Measurements from ENCODE around the gene TSPAN3.

Gene TSPAN3

GRCh38 chr15:77048135-77048876, 22.6 kb downstream of the TSPAN3 start:
- Histone ChIP-seq H3K27me3 (ENCODE audit: control insufficient read depth, low read length) (no peaks in the 10 kb centered on the region), H3K4me1 (ENCODE audit: control insufficient read depth, low read length) (no peaks in the 10 kb centered on the region), H3K79me2 (ENCODE audit: control insufficient read depth, low read length) (no peaks in the 10 kb centered on the region), H3K4me3 (ENCODE audit: low read length) (no peak overlapping the region), H3K4me2 (ENCODE audit: low read length) (no peak overlapping the region), H3K36me3 (ENCODE audit: control insufficient read depth, low read length) (peaks cover 64% of the 10 kb centered on the region), H3K9me3 (ENCODE audit: control insufficient read depth, insufficient read depth, low read length) (no peaks in the 10 kb centered on the region), H3F3A (ENCODE audit: control insufficient read depth, insufficient read depth) (no peaks in the 10 kb centered on the region), H4K20me1 (ENCODE audit: control insufficient read depth, insufficient read depth, low read depth, low read length) (no peaks in the 10 kb centered on the region), H3K27ac (ENCODE audit: low read depth, low read length) (no peak overlapping the region), H3K9me2 (replicated peaks; ENCODE audit: control insufficient read depth, low read length) (no peaks in the 10 kb centered on the region)
- no peak for TF ChIP-seq CTCF (IDR thresholded peaks at IDR 0.05; ENCODE audit: low read depth, low read length, poor library complexity, severe bottlenecking)
- TF ChIP-seq EZH2phosphoT487 (IDR thresholded peaks at IDR 0.05; ENCODE audit: borderline replicate concordance, low read length): no peak

GRCh38 chr15:77046704-77047412, 24.1 kb downstream of the TSPAN3 start:
- TF ChIP-seq EZH2phosphoT487 (IDR thresholded peaks at IDR 0.05; ENCODE audit: borderline replicate concordance, low read length) (no peak), CTCF (IDR thresholded peaks at IDR 0.05; ENCODE audit: low read depth, low read length, poor library complexity, severe bottlenecking) (no peak)
- Histone ChIP-seq H3K27me3 (ENCODE audit: control insufficient read depth, low read length) (no peaks in the 10 kb centered on the region), H3K36me3 (ENCODE audit: control insufficient read depth, low read length) (peaks cover 58% of the 10 kb centered on the region), H3K9me3 (ENCODE audit: control insufficient read depth, insufficient read depth, low read length) (no peaks in the 10 kb centered on the region), H3K4me3 (ENCODE audit: low read length) (no peak overlapping the region), H3K27ac (ENCODE audit: low read depth, low read length) (no peak overlapping the region), H3K9me2 (replicated peaks; ENCODE audit: control insufficient read depth, low read length) (no peaks in the 10 kb centered on the region), H3K4me1 (ENCODE audit: control insufficient read depth, low read length) (no peaks in the 10 kb centered on the region), H3F3A (ENCODE audit: control insufficient read depth, insufficient read depth) (no peaks in the 10 kb centered on the region; the same call in 1 of the 2 replicates), H3K79me2 (ENCODE audit: control insufficient read depth, low read length) (no peaks in the 10 kb centered on the region), H4K20me1 (ENCODE audit: control insufficient read depth, insufficient read depth, low read depth, low read length) (no peaks in the 10 kb centered on the region), H3K4me2 (ENCODE audit: low read length) (no peak overlapping the region)

GRCh38 chr15:77045985-77046384, 24.9 kb downstream of the TSPAN3 start:
- Histone ChIP-seq H3K27ac (ENCODE audit: low read depth, low read length) (no peak overlapping the region), H3K27me3 (ENCODE audit: control insufficient read depth, low read length) (no peaks in the 10 kb centered on the region), H3K4me3 (ENCODE audit: low read length) (no peak overlapping the region), H3K4me1 (ENCODE audit: control insufficient read depth, low read length) (no peaks in the 10 kb centered on the region), H3K79me2 (ENCODE audit: control insufficient read depth, low read length) (no peaks in the 10 kb centered on the region), H3K9me3 (ENCODE audit: control insufficient read depth, insufficient read depth, low read length) (no peaks in the 10 kb centered on the region), H3K36me3 (ENCODE audit: control insufficient read depth, low read length) (peaks cover 56% of the 10 kb centered on the region), H3K4me2 (ENCODE audit: low read length) (no peak overlapping the region), H3K9me2 (replicated peaks; ENCODE audit: control insufficient read depth, low read length) (no peaks in the 10 kb centered on the region), H4K20me1 (ENCODE audit: control insufficient read depth, insufficient read depth, low read depth, low read length) (no peaks in the 10 kb centered on the region), H3F3A (ENCODE audit: control insufficient read depth, insufficient read depth) (no peaks in the 10 kb centered on the region; the same call in 1 of the 2 replicates)
- no peak for TF ChIP-seq EZH2phosphoT487 (IDR thresholded peaks at IDR 0.05; ENCODE audit: borderline replicate concordance, low read length)
- TF ChIP-seq CTCF (IDR thresholded peaks at IDR 0.05; ENCODE audit: low read depth, low read length, poor library complexity, severe bottlenecking): no peak

All from DOHH2 (cell line).